HG02973 (cell line): ENCODE measurements around the gene LINS1.
"Not testable (repeated sequence)": the region's sequence is repeated elsewhere in the genome, so short reads cannot be mapped to it uniquely, and the experiment has no call there.

ENCODE experiments used
- ATAC-seq: cut with Tn5 transposase; IDR thresholded peaks from one replicate; pipeline ENCODE4 v1.9.1; 2021; ENCODE audit warnings: moderate library complexity; ENCODE audit not compliant: unreplicated experiment

LINS1 gene

DNA sequence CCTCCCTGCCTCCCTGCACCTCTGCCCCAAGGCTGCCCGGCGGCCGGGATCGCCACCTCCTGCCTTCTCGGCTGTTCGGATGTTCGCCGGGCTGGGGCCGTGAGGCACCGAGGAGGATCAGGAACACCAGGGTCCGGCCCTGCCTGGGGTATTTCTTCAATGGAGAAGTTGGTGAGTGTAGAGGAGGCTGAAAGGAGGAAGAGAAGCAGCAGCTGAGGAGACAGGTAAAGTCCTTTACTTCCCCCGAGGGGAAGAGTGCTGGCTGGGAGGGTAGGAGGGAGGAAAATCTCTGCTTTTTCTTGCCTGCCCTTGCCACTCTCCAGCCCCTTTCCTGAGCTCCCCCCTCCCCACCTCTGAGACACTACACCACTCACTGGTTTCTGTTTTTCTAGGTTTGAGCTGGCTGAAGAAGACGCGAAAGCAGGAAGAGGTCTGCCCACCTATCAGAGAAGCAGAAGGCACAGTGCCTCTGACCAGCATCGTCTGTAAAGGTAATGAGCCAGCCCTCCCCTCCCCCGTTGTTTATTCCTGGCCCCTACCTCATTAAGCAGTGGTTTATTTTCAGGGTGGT, 924 bp upstream of the LINS1 start:
- peak; percentile 42 for ATAC-seq

DNA sequence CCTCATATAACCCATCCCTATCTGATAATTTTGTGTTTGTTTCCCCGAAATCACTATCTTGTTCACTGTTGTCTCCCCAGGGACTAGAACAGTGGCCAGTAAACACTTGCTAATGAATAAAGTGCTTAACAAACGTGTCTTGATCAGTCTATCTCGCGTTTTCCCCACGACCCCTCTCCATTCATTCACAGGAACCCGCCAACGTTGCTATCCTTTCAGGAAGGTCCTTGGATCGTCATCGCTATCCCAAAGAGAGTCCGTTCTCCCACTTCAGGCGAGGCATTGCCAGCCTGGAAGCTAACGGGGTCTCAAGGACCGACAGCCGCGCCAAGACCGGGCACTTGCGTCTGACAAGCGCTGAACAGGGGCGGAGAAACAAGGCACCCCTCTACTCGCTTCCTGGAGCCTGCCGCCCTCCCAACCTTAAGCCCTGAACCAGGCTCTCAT, 344 bp downstream of the LINS1 start:
- peak; percentile 9 for ATAC-seq

DNA sequence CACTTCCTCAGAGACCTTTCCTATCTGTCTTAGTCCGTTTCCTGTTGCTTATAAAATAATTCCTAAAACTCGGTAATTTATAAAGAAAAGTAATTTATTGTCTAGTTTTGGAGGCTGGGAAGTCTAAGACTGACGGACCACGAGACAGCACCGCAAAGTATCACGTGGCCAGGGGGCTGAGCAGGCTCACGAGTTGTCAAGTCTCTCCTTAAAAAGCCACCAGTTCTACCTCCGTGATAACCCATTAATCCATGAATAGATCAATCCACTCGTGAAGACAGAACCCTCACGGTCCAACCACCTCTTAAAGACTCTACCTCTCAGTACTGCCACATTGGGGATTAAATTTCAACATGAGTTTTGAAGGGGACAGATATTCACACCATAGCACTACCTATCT, 821 bp downstream of the LINS1 start:
- ATAC-seq = no peak

DNA sequence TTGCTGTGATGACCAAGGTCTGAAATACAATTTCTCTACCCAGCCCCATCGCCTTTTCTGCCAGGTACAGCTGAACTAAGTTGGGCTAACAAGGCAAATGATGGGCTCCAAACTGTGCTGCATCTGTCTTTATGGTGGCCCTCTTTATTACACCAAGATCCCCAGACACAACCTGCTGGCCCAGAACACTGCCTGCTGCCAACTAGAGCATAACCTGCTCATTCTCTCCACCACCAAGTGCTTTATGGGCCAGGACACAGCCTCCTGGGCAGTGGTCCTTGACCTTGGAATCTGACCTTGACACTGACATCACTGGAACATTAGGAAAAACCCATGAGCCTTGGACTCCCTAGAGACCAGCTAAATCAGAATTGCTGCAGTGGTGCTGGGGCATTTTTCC, 3.3 kb downstream of the LINS1 start:
- ATAC-seq = no peak

DNA sequence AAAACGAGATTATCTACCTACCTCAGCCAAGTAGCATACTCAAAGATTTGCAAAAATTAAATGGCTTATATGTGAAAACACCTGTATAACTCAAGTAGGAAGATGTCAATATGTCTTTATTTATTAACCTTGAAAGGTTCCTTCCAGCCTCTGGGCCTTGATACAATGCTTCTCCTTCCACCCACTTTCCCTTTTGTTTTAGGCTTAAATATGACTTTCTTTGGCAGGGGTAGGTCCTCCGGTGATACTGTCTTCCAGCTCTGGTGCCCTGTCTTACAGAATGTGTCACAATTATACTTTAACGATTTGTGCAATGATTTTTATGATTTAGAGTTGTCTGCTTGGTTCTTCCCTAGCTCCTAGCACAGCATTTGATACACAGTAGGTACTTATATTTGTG, 4.1 kb downstream of the LINS1 start:
- no peak for ATAC-seq

DNA sequence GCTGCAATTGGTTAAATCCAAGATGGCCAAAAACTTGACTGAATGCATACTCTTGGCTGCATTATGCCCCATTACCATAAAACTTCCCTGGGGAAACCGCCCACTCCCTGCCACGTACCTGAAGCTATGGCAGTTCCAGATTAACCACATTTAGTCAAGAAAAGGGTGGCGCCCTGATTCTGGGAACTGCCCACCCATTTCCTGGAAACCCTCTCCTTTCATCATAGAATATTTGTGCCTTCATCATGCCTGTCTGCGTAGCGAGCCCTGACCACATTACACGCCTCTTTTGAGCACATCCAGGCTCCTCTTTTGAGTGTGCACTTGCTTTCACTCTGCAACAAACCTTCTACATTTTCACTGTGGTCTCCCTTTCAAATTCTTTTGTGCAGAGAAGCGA, 5.2 kb downstream of the LINS1 start:
- ATAC-seq = peak; percentile 77

DNA sequence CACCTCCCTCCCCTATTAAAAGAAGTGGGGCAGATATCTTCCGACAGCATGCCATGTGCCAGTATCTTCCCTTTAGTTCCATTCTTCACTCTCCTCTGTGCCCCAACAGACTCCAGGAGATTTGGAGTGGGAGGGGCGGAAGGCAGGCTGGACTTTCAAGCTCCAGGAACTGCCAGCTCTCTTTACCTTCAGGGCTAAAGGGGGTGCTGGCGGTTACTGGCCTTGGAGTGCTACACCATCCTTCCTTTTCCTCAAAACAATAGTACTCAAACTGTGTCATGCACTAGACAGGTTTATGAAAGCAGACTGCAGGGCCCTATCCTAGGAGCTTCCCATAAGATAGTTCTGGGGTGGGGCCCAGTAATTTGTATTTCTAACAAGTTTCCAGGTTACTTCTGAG, 6.0 kb downstream of the LINS1 start:
- ATAC-seq = no peak

DNA sequence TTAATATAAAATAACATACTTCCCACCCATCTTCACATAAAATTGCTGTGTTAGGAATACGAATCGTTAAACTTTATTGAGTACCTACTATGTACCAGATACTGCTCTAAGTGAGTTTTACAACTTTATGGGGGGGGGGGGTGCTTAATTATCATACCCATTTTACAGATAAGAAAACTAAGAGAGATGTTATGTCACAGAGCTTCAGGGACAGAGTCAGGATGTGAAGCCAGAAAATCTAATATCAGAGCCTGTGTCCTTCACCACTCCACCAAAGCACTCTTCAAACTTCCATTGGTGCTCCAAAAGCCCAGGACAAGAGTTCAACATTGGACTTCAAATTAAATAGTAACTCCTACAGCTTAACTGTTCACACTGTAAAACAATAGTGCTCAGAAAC, 8.6 kb downstream of the LINS1 start:
- ATAC-seq = no peak

DNA sequence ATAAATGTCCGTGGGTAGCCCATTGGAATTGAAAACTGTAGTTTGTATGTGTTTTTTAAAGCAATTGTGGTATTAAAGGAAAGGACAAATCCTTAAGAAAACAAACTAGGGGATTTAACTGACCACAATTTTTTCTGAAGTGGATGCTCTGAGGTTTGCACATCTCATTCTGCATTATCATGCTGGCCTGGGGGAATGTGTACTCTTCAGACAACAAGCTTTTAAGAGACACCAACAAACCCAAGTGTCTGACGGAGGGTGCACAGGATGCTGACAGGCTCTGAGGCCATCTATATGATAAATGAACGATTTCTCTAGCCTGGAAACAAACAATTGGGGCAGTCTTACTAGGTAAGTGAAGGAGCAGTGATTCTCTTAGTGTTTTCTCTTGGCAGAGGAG, 9.1 kb downstream of the LINS1 start:
- no peak for ATAC-seq

DNA sequence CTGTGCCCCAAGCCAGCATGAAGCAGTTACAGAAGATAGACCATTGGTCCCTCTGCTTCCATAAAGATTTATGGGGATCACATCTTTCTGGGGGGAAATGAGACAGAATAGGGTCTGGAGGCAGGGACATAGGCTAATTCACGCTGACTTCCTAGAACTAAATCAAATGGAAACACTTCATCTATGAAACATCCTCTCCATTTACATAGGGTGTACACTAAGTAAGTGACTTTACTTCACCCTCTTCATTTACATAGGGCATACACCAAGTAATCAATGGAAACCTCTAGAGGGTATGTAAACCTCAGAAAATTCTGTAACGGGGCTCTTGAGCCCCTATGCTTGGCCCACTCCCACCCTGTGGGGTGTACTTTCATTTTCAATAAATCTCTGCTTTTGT, 10.1 kb downstream of the LINS1 start:
- ATAC-seq = no peak

DNA sequence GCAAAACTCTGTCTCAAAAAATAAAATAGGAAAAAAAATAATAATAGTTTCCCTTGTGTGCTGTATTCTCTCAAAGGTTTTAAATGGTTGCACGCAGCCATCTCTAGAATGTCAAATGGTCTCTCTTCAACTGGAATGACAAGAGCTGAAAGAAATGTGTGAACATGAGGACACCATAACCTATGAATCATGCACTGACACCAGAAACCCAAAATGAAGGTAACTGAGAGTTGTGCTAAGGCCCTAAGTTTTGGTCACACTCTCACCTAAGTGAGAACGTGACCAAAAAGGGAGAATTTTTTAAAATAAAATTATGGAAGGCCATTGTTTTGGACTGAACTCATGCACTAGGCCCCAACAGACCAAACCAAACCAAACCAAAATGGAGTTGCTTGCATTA, 10.8 kb downstream of the LINS1 start:
- ATAC-seq = not testable (repeated sequence)

DNA sequence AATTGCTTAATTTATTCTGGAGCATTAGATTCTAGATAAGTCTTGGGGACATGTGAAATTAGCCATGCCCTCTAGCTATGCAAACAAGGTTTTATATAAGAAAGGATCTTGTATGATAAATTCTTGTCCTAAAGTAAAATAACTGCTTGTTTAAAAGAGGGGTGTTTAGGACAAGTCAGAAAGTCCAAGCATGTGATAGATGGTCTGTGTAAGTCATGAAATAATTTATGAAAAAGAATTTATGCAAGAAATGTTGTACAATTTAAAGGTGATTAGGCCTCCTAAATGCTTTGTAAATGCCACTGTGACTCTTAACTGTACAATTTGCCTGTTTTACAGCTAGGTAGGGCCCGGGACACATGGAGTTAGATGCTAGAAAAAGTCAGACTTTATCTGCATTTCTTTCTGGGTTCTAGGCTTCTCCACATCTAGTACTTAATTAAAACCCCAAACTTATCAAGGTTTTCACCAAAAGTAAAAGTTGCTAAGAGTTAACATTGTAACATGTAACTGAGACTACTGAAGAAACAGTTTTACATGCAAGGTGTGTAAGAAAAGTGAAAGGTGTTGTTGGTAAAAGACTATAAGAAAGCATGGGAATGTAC, 13.2 kb downstream of the LINS1 start:
- ATAC-seq = no peak

DNA sequence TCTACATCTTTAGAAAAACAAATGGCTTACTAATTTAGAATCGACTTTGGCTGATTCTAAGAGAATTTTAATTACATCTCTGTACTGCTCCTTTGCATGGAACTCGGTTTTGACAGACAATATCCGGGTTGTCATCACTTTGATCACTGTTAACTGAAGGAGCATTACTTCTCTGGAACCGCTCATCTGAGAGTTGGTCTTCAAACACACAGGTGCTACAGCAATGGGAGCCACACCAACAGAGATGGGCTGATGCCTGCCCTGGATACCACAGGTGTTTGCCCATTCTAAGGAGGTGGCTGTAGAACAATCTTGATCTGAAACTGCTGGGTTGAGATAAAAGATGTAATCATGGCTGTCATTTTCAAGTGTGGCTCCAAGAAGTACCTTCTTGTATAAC, 21.6 kb downstream of the LINS1 start:
- no peak for ATAC-seq

DNA sequence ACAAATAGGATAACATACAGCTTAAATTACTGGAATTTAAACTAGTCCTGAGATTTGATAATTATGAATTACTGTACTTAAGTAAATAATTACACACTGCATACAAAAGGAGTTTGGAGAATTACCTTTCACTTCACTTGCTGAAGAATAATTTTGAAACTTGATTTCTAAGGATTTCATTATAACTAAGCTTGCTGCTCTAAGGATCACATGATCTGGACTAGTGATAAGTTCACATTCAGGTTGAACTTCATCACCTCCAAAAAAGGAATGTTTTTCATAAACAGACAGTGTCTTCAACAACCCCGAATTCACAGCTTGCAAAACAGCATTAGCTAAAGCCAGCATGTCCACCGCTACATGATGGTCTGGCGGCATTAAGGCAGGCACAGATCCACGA, 28.5 kb downstream of the LINS1 start:
- no peak for ATAC-seq

DNA sequence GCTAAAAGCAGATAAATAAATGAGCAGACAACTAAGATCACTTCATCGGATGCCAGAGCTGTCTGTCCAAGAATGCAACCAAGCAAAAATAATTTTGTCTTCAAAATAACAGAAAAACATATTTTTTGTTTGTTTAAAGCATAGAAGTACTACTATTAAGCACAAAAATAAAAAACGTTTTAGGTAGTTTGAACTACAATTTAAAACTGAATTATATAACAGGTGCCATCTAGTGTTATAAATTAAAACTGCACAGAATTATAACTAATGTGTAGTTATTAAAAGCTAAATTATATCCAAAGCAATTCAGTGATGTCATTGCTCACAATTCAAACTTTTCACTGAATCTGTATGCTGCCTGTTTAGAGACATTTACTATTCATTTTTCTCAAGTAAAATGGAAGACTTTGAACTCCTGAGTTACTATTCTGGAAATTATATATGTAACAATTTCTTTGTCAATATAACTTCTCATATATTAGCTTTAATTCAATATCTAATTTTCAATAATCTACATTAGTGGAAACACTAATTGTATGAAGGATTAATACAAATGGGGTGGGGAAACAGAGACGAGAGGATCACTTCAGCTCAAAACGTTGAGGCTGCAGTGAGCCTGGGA, 29.5 kb downstream of the LINS1 start:
- ATAC-seq = no peak

DNA sequence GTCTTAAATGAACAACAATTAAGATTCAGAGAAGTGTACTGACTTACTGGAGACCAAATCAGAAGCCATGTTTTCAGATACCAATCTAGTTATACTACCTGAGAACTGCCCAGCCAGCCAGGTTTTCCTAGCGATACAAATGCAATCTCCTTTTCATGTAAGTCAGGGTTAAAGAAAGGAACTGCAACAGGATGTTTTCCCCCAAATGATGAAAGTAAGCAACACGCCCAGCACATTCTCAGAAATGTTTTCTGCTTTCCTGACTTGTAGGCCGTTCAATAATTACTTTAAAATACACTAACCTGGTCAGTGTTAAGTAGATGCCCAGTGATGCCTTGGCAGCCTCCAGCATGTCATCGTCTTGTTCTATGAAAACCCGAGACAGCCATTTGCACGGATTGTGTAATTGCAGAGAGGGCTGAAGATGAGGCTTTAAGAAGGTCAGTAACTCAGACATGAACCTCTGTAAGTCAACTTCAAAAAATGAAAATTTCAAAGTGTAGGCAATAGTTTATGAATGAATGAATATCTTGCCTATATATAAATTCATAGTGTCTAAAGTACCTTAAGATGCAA, 30.3 kb downstream of the LINS1 start:
- ATAC-seq = no peak

DNA sequence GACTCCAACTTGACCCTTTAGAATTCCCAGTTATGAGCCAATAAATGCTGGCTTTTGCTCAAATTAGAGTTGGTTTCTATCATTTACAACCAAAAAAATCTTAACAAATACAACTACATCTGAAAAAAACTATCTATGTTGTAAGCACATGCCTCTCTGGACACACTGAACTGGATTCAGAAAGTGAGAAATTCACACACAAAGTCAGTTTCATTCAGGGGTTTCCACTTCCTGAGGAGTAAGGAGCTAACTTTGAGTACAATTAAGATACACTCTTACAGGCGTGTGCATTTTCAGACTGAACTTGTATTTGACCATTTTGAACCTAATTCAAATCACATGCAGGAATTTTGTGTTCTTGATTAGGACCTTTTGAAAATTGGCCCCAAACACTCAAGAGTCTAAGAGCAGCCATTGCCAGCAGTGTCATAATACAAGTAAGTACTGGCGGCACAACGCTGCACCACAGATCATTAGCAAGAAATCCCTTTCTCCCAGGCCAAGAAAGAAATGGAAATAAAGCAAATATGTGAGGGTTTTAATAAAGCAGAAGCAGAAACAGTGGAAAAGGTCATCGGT, 31.2 kb downstream of the LINS1 start:
- ATAC-seq = peak; percentile 84

DNA sequence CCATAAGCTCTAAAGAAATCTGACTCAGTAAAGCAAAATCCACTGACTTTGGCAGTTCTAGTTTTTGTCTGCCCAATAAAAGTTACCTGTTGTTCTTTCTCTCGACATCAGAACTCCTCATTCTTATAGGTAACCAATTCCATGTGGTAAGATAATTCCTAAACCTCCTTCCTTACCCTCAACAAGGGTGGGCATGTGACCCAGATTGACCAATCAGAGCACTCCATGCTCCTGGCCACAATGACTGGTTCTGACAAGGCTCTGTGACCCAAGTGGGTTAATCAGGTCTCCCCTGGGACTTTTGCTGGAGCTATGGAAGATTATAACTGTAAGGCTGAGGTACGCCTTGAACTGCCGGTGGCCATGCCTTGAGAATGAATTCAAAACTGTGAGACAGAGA, 31.7 kb downstream of the LINS1 start:
- ATAC-seq = no peak

DNA sequence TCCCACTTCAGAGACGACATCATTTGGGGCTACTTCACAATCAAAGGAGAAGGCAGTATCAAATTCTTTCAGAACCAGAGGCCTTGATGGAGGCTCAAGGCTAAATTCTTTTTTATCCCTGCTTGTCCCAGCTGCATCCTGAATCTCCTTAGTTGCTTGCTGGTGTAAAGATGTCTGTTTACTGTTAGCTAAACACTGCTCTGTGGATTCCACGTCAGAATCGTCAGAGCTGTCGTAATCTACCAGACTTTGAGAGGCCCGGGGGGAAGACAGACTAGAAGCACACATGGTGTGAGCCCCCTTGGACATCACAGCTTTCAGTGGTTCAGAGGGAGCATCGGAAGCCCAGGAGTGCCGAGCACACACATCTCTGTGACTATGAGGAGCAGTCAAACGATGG, 32.6 kb downstream of the LINS1 start:
- ATAC-seq = no peak

DNA sequence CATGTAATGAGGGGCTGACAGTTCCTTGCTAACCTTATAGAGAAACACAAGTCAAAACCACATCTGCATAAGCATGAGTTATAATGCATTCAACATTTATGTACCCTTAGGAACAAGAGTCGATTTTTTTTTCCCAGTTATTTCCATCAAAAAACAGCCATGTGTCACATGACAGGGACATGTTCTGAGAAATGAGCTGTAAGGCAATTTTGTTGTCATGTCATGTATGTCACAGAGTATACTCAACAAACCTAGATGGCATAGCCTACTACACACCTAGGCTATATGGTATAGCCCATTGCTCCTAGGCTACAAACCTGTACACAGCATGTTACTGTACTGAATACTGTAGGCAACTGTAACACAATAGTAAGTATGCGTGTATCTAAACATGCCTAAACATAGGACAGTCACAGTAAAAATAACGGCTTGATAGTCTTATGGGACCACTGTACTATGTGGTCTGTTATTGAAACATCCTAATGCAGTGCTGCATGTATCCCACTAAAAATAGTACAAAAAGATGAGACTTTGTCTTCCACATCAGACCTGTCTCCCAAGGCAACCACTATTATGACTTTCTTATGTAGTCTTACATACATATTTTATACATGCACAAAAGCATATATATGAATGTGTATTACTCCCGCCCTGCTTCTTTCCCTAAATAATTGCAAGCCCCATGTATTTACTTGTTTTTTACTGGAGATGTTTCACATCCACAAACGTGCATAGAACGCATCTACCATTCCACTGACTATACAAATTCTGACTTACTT, 34.9 kb downstream of the LINS1 start:
- no peak for ATAC-seq

DNA sequence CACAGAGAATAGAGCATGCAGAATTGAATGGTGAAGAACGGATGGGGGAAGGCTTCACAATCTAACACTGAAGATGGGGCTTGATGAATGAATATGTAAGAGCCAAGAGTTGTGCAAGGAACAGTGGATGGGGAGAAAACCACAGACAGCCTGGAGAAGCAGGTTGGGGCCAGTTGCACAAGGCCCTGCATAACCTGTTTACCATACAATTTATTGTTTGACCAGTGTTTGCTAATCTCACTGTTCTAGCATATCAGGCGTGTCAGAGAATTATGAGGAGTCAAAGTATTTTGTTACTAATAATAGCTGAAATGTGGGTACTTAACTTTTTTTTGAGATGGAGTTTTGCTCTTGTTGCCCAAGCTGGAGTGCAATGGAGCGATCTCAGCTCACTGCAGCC, 36.4 kb downstream of the LINS1 start:
- ATAC-seq = no peak
